ENCODE results near the gene MARCHF10.

GRCh38 chr17:62786646-62787045, 21.5 kb downstream of the MARCHF10 start:
- TF ChIP-seq FOXA1 (IDR thresholded peaks at IDR 0.05) (no peak), ZNF384 (IDR thresholded peaks at IDR 0.05) (no peak), BHLHE40 (IDR thresholded peaks at IDR 0.05; ENCODE audit: borderline replicate concordance) (no peak), SP1 (IDR thresholded peaks at IDR 0.05) (no peak), NFRKB (IDR thresholded peaks at IDR 0.05) (no peak), PKNOX1 (IDR thresholded peaks at IDR 0.05) (no peak), TARDBP (IDR thresholded peaks at IDR 0.05) (no peak), LEF1 (IDR thresholded peaks at IDR 0.05; ENCODE audit: borderline replicate concordance) (no peak), FOXK2 (IDR thresholded peaks at IDR 0.05) (no peak), FOXM1 (IDR thresholded peaks at IDR 0.05; ENCODE audit: borderline replicate concordance) (no peak), L3MBTL2 (conservative IDR thresholded peaks at IDR 0.05) (no peak), SUZ12 (IDR thresholded peaks at IDR 0.05) (no peak), CTBP1 (IDR thresholded peaks at IDR 0.05; ENCODE audit: borderline replicate concordance) (no peak)
